SK-N-SH (cell line): Measurements from ENCODE around the gene SKI. TPM values are rescaled to one million over a fixed set of nuclear protein-coding genes. Genes with fewer than 3 reads are reported as not detected.

Experiments used
- CTCF ChIA-PET: fragments of 300-600, 350-600 bp; formaldehyde crosslinking; extraction: SDS; loops from one replicate; lab custom pipeline; 2021; lab: Yijun Ruan, JAX
- POLR2A ChIA-PET: fragments of 350-600 bp; sonication (Branson Sonifier 250); formaldehyde crosslinking; extraction: SDS; loops from one replicate; lab custom pipeline; 2020; ENCODE audit warnings: antibody characterized with exemption, inconsistent platforms; lab: Yijun Ruan, JAX
- DNase-seq: peaks from one replicate; pipeline ENCODE4 v3.0.0; 2012
- H2AFZ ChIP-seq: fragments of 200-600 bp; sonication (generic); 2 replicates; pipeline ENCODE4 v1.8.1; 2016; ENCODE audit warnings: antibody characterized with exemption, mild to moderate bottlenecking, low read depth
- H3F3A ChIP-seq: fragments of 200-600 bp; sonication (generic); replicated peaks from 2 replicates; pipeline ENCODE3; 2016; ENCODE audit warnings: antibody characterized with exemption, mild to moderate bottlenecking; ENCODE audit not compliant: insufficient read depth
- H3K27ac ChIP-seq, 2 experiments: fragments of 200-500 bp in 1 of 2; fragments of 200-600 bp in 1 of 2; sonication (Bioruptor generic) in 1 of 2; sonication (generic), shearing (Covaris generic) in 1 of 2; 2 replicates each; pipeline versions ENCODE4 v1.5.1 to v1.6.1; 2014 to 2016; ENCODE audit warnings: low read depth in 2 of 2, inconsistent platforms in 1 of 2, low read length in 1 of 2, mild to moderate bottlenecking in 1 of 2, mixed read lengths in 1 of 2
- H3K27me3 ChIP-seq: fragments of 200-600 bp; sonication (generic), shearing (Covaris generic); 2 replicates; pipeline ENCODE4 v1.6.1; 2016; ENCODE audit warnings: mixed run types; ENCODE audit not compliant: insufficient read depth
- H3K36me3 ChIP-seq, 2 experiments: fragments of 200-500 bp in 1 of 2; fragments of 200-600 bp in 1 of 2; sonication (Bioruptor generic) in 1 of 2; sonication (generic) in 1 of 2; replicated peaks in 1 of 2; 2 replicates each; pipeline versions ENCODE3 to v1.5.1; 2014 to 2016; ENCODE audit warnings: low read length in 1 of 2, mild to moderate bottlenecking in 1 of 2; ENCODE audit not compliant: insufficient read depth in 2 of 2, control insufficient read depth in 1 of 2
- H3K4me1 ChIP-seq, 2 experiments: fragments of 200-500 bp in 1 of 2; fragments of 200-600 bp in 1 of 2; sonication (Bioruptor generic) in 1 of 2; sonication (generic), shearing (Covaris generic) in 1 of 2; 2 replicates each; pipeline versions ENCODE4 v1.5.1 to v1.6.1; 2014 to 2016; ENCODE audit warnings: low read depth in 1 of 2, low read length in 1 of 2, mixed run types in 1 of 2; ENCODE audit not compliant: insufficient read depth in 2 of 2, control insufficient read depth in 1 of 2
- H3K4me2 ChIP-seq: fragments of 200-600 bp; sonication (generic), shearing (Covaris generic); 2 replicates; pipeline ENCODE4 v1.6.1; 2017; ENCODE audit warnings: mixed run types
- H3K4me3 ChIP-seq, 2 experiments: fragments of 200-500 bp in 1 of 2; fragments of 200-600 bp in 1 of 2; sonication (Bioruptor generic) in 1 of 2; sonication (generic), shearing (Covaris generic) in 1 of 2; 2 replicates each; pipeline versions ENCODE4 v1.5.1 to v1.8.1; 2014 to 2016; ENCODE audit warnings: low read depth in 2 of 2, inconsistent platforms in 1 of 2, low read length in 1 of 2, mild to moderate bottlenecking in 1 of 2, mixed read lengths in 1 of 2, moderate library complexity in 1 of 2
- H3K79me2 ChIP-seq: fragments of 200-600 bp; sonication (generic); 2 replicates; pipeline ENCODE4 v1.8.1; 2017; ENCODE audit warnings: mild to moderate bottlenecking; ENCODE audit not compliant: insufficient read depth
- H3K9ac ChIP-seq: fragments of 200-600 bp; sonication (generic); 2 replicates; pipeline ENCODE4 v1.6.1; 2017; ENCODE audit warnings: mixed run types
- H3K9me2 ChIP-seq: fragments of 200-600 bp; sonication (generic); 2 replicates; pipeline ENCODE4 v1.6.1; 2017; ENCODE audit warnings: mixed run types
- H3K9me3 ChIP-seq: fragments of 200-600 bp; sonication (generic); 2 replicates; pipeline ENCODE4 v1.6.1; 2017; ENCODE audit warnings: mixed run types, mild to moderate bottlenecking, moderate library complexity
- H4K20me1 ChIP-seq: fragments of 200-600 bp; sonication (generic); 2 replicates; pipeline ENCODE4 v1.6.1; 2017; ENCODE audit warnings: mild to moderate bottlenecking, mixed run types; ENCODE audit not compliant: insufficient read depth
- CHD2 ChIP-seq: fragments of 150-350 bp; IDR thresholded peaks from 2 replicates; pipeline ENCODE4 v1.6.1; 2018; ENCODE audit warnings: low read length; ENCODE audit not compliant: partially characterized antibody
- GABPA ChIP-seq: IDR thresholded peaks from 2 replicates; pipeline ENCODE4 v1.4.0; 2012; ENCODE audit warnings: low read depth, mild to moderate bottlenecking
- GATA2 ChIP-seq: sonication (generic); formaldehyde crosslinking; IDR thresholded peaks from 2 replicates; pipeline ENCODE4 v1.5.0; 2020; ENCODE audit warnings: mild to moderate bottlenecking, missing genetic modification reagents
- JUND ChIP-seq: IDR thresholded peaks from 2 replicates; pipeline ENCODE4 v1.4.0; 2012
- MEF2A ChIP-seq: IDR thresholded peaks from 2 replicates; pipeline ENCODE4 v1.4.0; 2012; ENCODE audit warnings: low read depth, borderline replicate concordance
- POLR2AphosphoS5 ChIP-seq: IDR thresholded peaks from 2 replicates; pipeline ENCODE4 v1.6.1; 2012; ENCODE audit warnings: low read depth, low read length
- RAD21 ChIP-seq: IDR thresholded peaks from 2 replicates; pipeline ENCODE4 v1.6.1; 2012; ENCODE audit warnings: mild to moderate bottlenecking, low read length
- RCOR1 ChIP-seq: fragments of 150-350 bp; IDR thresholded peaks from 2 replicates; pipeline ENCODE4 v1.6.1; 2017; ENCODE audit warnings: antibody characterized with exemption, low read length
- RFX5 ChIP-seq: IDR thresholded peaks from 2 replicates; pipeline ENCODE4 v1.6.1; 2012; ENCODE audit warnings: mild to moderate bottlenecking, improper control_type of control experiment, low read length
- SMC3 ChIP-seq: IDR thresholded peaks from 2 replicates; pipeline ENCODE4 v1.6.1; 2012; ENCODE audit warnings: low read depth, low read length, improper control_type of control experiment
- TAF1 ChIP-seq: IDR thresholded peaks from 2 replicates; pipeline ENCODE4 v1.6.1; 2012; ENCODE audit warnings: low read depth, mild to moderate bottlenecking, low read length, moderate library complexity, borderline replicate concordance
- TCF12 ChIP-seq: IDR thresholded peaks from 2 replicates; pipeline ENCODE4 v1.4.0; 2012
- YY1 ChIP-seq: IDR thresholded peaks from 2 replicates; pipeline ENCODE4 v1.4.0; 2012; ENCODE audit warnings: low read depth, mild to moderate bottlenecking
- WGBS: methylation state at CpG from one replicate; pipeline ENCODE4 v1.1.6; 2017; ENCODE audit warnings: low lambda C conversion rate; 5-methylcytosine and 5-hydroxymethylcytosine counted together
- polyA plus RNA-seq, 3 experiments: library from polyadenylated mRNA; depleted of rRNA; stranded (reverse); fragments of >200 nt; gene quantifications; 2 replicates each; pipeline ENCODE4 v1.2.3, GENCODE V29; 2012
- TF ChIP-seq, protein P1 (sequence below): IDR thresholded peaks from 2 replicates; pipeline ENCODE4 v1.4.0; 2012; ENCODE audit warnings: low read depth
- TF ChIP-seq, protein P2 (sequence below): IDR thresholded peaks from 2 replicates; pipeline ENCODE4; 2012
- TF ChIP-seq, protein P3 (sequence below): IDR thresholded peaks from 2 replicates; pipeline ENCODE4 v1.6.1; 2012; ENCODE audit warnings: mild to moderate bottlenecking, low read depth, low read length, moderate library complexity
- TF ChIP-seq, protein P4 (sequence below): fragments of 200-600 bp; sonication (generic); IDR thresholded peaks from 2 replicates; pipeline ENCODE4 v1.6.1; 2017; ENCODE audit warnings: antibody characterized with exemption, mild to moderate bottlenecking, moderate library complexity
- TF ChIP-seq, protein P5 (sequence below): IDR thresholded peaks from 2 replicates; pipeline ENCODE4 v1.4.0; 2012; ENCODE audit warnings: low read depth, borderline replicate concordance

Gene SKI
- polyA plus RNA-seq, 1 of the 3 experiments (the other 2 are of a cell fraction): 7.2 TPM

DNA sequence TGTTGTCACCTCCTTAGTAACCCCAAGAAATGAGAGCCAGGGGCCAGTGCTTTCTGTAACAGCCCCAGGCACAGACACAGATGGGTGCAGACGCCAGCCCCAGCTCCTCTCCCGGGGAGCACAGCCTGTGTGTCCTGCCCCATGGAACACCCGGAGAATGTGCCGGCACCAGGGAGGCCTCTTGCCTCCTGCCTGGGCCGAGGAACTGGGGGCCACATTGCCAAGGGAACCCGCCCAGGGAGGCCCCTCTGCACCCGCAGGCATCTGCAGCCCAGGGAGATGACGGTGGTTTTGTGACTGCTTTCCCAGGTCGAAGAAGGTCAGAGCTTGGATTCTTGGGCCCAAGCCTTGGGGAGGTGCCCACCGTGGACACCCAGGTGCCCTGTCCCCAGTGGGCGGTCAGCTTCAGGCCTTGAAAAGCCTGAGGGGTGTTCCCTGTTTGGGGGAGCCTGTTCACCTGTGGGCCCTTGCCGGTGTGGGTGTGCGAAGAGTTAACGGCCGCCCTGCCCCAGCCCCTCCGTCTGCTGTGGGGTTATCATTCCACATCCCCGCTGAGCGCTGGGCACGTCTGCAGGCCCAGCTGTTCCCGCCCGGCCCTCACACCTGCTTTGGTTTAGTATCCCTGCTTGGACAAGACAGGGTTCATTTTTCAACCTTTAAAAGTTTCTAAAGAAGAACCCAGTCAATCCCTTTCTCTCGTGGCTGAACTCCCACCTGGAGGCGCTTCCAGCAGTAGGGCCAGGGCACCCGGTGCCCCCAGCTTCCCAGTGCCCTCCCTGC lies 100.7 kb downstream of the SKI start (continued):
- no peak for TF ChIP-seq SMC3
- TF ChIP-seq, all 33 proteins: peak for 0

DNA sequence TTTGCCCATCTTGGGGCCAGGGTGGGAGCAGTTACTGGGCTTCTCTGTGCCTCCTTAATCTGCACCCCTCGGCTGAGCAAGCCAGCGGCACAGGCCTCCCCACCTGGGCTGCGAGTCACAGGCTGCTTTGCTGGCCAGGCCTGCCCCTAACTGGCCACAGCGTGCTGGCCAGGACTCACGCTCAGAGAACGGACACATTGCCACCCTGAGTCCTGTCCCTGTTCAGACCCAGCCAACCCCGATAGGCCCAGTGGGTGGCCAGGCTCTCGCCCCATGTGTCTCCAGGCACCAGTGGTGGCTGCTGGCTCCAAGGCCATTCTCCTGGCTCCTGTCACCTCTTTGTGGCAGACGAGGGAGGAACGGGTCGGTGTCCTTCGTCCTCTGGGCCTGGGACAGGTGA lies 101.9 kb downstream of the SKI start:
- Histone ChIP-seq H3K36me3 (no peaks in the 10 kb centered on the region), H3K9ac (no peak overlapping the region), H3K9me3 (no peaks in the 10 kb centered on the region), H4K20me1 (no peaks in the 10 kb centered on the region), H3F3A (no peaks in the 10 kb centered on the region), H3K79me2 (no peaks in the 10 kb centered on the region), H3K9me2 (no peaks in the 10 kb centered on the region), H3K4me1 (peaks cover 0 to 39% of the 10 kb centered on the region in 2 experiments; a peak in 1 of 4 replicates), H3K27me3 (no peaks in the 10 kb centered on the region), H3K4me2 (no peak overlapping the region), H3K4me3 (no peak overlapping the region), H3K27ac (no peak overlapping the region), H2AFZ (no peak overlapping the region)
- ChIA-PET CTCF (no interaction called here), POLR2A (no interaction called here)
- TF ChIP-seq JUND (no peak), CHD2 (no peak), GATA2 (no peak), TCF12 (no peak), MEF2A (no peak), GABPA (no peak), TAF1 (no peak), YY1 (no peak), RAD21 (no peak), RCOR1 (no peak), RFX5 (no peak), POLR2AphosphoS5 (no peak)
- TF ChIP-seq, protein P1, sequence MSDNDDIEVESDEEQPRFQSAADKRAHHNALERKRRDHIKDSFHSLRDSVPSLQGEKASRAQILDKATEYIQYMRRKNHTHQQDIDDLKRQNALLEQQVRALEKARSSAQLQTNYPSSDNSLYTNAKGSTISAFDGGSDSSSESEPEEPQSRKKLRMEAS: no peak
- TF ChIP-seq, protein P2, sequence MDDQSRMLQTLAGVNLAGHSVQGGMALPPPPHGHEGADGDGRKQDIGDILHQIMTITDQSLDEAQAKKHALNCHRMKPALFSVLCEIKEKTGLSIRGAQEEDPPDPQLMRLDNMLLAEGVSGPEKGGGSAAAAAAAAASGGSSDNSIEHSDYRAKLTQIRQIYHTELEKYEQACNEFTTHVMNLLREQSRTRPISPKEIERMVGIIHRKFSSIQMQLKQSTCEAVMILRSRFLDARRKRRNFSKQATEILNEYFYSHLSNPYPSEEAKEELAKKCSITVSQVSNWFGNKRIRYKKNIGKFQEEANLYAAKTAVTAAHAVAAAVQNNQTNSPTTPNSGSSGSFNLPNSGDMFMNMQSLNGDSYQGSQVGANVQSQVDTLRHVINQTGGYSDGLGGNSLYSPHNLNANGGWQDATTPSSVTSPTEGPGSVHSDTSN: no peak
- TF ChIP-seq, protein P3, sequence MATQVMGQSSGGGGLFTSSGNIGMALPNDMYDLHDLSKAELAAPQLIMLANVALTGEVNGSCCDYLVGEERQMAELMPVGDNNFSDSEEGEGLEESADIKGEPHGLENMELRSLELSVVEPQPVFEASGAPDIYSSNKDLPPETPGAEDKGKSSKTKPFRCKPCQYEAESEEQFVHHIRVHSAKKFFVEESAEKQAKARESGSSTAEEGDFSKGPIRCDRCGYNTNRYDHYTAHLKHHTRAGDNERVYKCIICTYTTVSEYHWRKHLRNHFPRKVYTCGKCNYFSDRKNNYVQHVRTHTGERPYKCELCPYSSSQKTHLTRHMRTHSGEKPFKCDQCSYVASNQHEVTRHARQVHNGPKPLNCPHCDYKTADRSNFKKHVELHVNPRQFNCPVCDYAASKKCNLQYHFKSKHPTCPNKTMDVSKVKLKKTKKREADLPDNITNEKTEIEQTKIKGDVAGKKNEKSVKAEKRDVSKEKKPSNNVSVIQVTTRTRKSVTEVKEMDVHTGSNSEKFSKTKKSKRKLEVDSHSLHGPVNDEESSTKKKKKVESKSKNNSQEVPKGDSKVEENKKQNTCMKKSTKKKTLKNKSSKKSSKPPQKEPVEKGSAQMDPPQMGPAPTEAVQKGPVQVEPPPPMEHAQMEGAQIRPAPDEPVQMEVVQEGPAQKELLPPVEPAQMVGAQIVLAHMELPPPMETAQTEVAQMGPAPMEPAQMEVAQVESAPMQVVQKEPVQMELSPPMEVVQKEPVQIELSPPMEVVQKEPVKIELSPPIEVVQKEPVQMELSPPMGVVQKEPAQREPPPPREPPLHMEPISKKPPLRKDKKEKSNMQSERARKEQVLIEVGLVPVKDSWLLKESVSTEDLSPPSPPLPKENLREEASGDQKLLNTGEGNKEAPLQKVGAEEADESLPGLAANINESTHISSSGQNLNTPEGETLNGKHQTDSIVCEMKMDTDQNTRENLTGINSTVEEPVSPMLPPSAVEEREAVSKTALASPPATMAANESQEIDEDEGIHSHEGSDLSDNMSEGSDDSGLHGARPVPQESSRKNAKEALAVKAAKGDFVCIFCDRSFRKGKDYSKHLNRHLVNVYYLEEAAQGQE: no peak
- TF ChIP-seq, protein P4, sequence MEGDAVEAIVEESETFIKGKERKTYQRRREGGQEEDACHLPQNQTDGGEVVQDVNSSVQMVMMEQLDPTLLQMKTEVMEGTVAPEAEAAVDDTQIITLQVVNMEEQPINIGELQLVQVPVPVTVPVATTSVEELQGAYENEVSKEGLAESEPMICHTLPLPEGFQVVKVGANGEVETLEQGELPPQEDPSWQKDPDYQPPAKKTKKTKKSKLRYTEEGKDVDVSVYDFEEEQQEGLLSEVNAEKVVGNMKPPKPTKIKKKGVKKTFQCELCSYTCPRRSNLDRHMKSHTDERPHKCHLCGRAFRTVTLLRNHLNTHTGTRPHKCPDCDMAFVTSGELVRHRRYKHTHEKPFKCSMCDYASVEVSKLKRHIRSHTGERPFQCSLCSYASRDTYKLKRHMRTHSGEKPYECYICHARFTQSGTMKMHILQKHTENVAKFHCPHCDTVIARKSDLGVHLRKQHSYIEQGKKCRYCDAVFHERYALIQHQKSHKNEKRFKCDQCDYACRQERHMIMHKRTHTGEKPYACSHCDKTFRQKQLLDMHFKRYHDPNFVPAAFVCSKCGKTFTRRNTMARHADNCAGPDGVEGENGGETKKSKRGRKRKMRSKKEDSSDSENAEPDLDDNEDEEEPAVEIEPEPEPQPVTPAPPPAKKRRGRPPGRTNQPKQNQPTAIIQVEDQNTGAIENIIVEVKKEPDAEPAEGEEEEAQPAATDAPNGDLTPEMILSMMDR: no peak
- TF ChIP-seq, protein P5, sequence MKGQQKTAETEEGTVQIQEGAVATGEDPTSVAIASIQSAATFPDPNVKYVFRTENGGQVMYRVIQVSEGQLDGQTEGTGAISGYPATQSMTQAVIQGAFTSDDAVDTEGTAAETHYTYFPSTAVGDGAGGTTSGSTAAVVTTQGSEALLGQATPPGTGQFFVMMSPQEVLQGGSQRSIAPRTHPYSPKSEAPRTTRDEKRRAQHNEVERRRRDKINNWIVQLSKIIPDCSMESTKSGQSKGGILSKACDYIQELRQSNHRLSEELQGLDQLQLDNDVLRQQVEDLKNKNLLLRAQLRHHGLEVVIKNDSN: no peak
- no peak for DNase-seq
- 80% methylated on average over 5 of the region's 12 CpGs for WGBS
